Adrenal gland (tissue), 12 donors: ENCODE measurements around the gene STARD10. TPM values are rescaled to one million over a fixed set of nuclear protein-coding genes. Genes with fewer than 3 reads are reported as not detected.
A peak's percentile ranks its signal among the peaks of the same experiment; 100 is the strongest.

Experiments used
- DNase-seq, 7 donors: peaks; one replicate each; pipeline ENCODE4 v3.0.0-alpha.2; 2019 to 2020
- H3K27ac ChIP-seq, 5 donors: fragments of 200-600 bp; sonication (generic) in 4 of 5; 1 replicate in 3 of 5; 2 replicates in 2 of 5; pipeline versions ENCODE4 v1.5.1 to v1.8.0; 2016 to 2020; ENCODE audit warnings: mild to moderate bottlenecking in 1 of 5
- H3K27me3 ChIP-seq: fragments of 200-600 bp; 2 replicates; pipeline ENCODE4 v1.8.0; 2021
- H3K36me3 ChIP-seq, 2 donors: fragments of 200-600 bp; replicated peaks in 1 of 2; 1 replicate in 1 of 2; 2 replicates in 1 of 2; pipeline versions ENCODE4 v1.5.1 to v1.8.0; 2018 to 2022
- H3K4me1 ChIP-seq, 2 donors: fragments of 200-600 bp; replicated peaks in 1 of 2; 1 replicate in 1 of 2; 2 replicates in 1 of 2; pipeline versions ENCODE4 v1.5.1 to v1.8.0; 2018 to 2021
- H3K4me3 ChIP-seq, 4 donors: fragments of 200-600 bp; sonication (generic) in 3 of 4; one replicate each; pipeline ENCODE4 v1.5.1; 2016 to 2018
- H3K9me3 ChIP-seq, 3 donors: fragments of 200-600 bp; sonication (generic) in 1 of 3; replicated peaks in 1 of 3; 1 replicate in 2 of 3; 2 replicates in 1 of 3; pipeline versions ENCODE4 v1.5.1 to v1.8.0; 2016 to 2021
- POLR2A ChIP-seq, 2 donors: fragments of 450-650 bp; IDR thresholded peaks; one replicate each; pipeline ENCODE4 v1.6.1; 2017; ENCODE audit warnings: antibody characterized with exemption in 2 of 2, mild to moderate bottlenecking in 2 of 2, moderate library complexity in 1 of 2
- WGBS, 4 donors: extraction: QIAGEN DNeasy Blood & Tissue Kit in 2 of 4; methylation state at CpG; one replicate each; pipeline versions ENCODE4 v1.1.5 to v1.1.7; 2013 to 2017; 5-methylcytosine and 5-hydroxymethylcytosine counted together
- intact Hi-C, 2 donors: fragments of 100-400 bp; cut with DNase I; formaldehyde crosslinking; loops; one replicate each; pipeline versions ENCODE4 v1.14.1 to v1.15.0; 2022 to 2023
- polyA plus RNA-seq, 3 donors: library from polyadenylated mRNA; stranded (reverse); fragments of 200-250 nt in 2 of 3; fragments of 350-450 nt in 1 of 3; fragmentation: Illumina TruSeq in 1 of 3; extraction: RNeasy Lipid Tissue Mini Kit (QIAGEN cat#74804) in 1 of 3; gene quantifications; one replicate each; pipeline ENCODE4 v1.2.3, GENCODE V29; 2013 to 2014
- total RNA-seq, 9 donors: library from RNA; depleted of rRNA in 4 of 9; stranded (reverse); fragments of >200 nt in 4 of 9; fragments of 120-200 nt in 1 of 9; fragmentation: NEBNext Ultra II Directional in 1 of 9; extraction: Animal tissue kit (Norgen Biotek cat#: 25700) in 1 of 9; gene quantifications; one replicate each; pipeline versions ENCODE4 v1.1.0 to v1.2.4, GENCODE V29; 2013 to 2023
- TF ChIP-seq, protein P1 (sequence below), 6 experiments: fragments of 450-650 bp in 4 of 6; fragments of 200-600 bp in 2 of 6; sonication (generic) in 1 of 6; IDR thresholded peaks; 1 replicate in 5 of 6; 2 replicates in 1 of 6; pipeline versions ENCODE4 v1.5.1 to v1.8.0; 2016 to 2021; ENCODE audit warnings: antibody characterized with exemption in 6 of 6, mild to moderate bottlenecking in 2 of 6, moderate library complexity in 1 of 6
- donor health status: healthy with polysubstance abuse.
- donor health status: Bipolar disorder and iron deficiency.
- donor health status: DM: yes; HTN: yes; CAD: no.
- donor health status: DM: no; HTN: no; CAD: no.
- donor health status: DM: no; HTN: no; CAD: no.
- donor health status: DM: yes; HTN: yes; CAD: no.

STARD10 gene
- total and polyA plus RNA-seq, 12 donors = 190 to 668 (median 350) TPM

DNA sequence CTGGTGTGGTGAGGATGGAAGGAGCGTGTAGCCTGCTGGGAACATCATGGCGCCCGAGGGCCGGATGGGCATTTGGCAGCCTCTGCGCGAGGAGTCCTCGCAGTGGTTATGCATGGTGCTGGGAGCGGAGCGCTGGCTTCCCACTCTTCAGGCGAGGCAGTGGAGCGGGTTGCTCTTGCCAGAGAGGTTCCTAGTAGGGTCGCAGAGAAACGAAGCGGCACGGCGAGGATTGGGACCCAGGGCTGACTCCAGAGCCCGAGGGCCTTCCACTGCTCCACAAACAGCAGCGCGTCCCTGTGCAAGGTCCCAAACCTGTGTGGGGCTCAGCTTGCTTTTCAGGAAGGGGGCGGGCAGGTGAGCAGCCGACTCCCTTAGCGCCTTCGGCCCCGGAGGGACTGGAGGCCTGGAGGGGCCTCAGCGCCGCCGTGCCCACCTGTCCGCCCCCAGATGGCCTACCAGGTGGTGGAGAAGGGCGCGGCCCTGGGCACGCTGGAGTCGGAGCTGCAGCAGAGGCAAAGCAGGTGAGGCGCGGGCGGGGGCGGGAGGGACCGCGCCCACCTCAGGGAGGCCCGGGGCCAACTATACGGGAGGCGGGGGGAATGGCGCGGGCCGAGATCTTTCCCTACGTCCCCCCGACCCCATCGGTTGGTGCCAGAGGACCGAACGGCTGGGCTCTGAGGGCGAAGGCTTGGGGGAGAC lies 27.5 kb upstream of the STARD10 start:
- H3K27me3 ChIP-seq = no peaks in the 10 kb centered on the region
- no peaks in the 10 kb centered on the region for H3K9me3 ChIP-seq
- DNase-seq = peak in 3 of 7 donors; percentile 16 to 64 (median 42)
- peaks cover 0 to 29% of the 10 kb centered on the region in 2 donors for H3K36me3 ChIP-seq
- H3K4me1 ChIP-seq = peaks cover 7 to 14% of the 10 kb centered on the region in 2 donors
- WGBS, 4 donors = 56 to 83% (median 65%) methylated on average over 20 to 50 of the region's 50 CpGs
- TF ChIP-seq, protein P1, sequence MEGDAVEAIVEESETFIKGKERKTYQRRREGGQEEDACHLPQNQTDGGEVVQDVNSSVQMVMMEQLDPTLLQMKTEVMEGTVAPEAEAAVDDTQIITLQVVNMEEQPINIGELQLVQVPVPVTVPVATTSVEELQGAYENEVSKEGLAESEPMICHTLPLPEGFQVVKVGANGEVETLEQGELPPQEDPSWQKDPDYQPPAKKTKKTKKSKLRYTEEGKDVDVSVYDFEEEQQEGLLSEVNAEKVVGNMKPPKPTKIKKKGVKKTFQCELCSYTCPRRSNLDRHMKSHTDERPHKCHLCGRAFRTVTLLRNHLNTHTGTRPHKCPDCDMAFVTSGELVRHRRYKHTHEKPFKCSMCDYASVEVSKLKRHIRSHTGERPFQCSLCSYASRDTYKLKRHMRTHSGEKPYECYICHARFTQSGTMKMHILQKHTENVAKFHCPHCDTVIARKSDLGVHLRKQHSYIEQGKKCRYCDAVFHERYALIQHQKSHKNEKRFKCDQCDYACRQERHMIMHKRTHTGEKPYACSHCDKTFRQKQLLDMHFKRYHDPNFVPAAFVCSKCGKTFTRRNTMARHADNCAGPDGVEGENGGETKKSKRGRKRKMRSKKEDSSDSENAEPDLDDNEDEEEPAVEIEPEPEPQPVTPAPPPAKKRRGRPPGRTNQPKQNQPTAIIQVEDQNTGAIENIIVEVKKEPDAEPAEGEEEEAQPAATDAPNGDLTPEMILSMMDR (IDR thresholded peaks at IDR 0.05) = no peak
- TF ChIP-seq POLR2A (IDR thresholded peaks at IDR 0.05) = no peak
- intact Hi-C loops = no loop called here
- H3K27ac ChIP-seq = peak overlapping the region in 2 of 5 donors; percentile 73 to 82
- H3K4me3 ChIP-seq = peak overlapping the region in 2 of 4 donors; percentile 24 to 63

DNA sequence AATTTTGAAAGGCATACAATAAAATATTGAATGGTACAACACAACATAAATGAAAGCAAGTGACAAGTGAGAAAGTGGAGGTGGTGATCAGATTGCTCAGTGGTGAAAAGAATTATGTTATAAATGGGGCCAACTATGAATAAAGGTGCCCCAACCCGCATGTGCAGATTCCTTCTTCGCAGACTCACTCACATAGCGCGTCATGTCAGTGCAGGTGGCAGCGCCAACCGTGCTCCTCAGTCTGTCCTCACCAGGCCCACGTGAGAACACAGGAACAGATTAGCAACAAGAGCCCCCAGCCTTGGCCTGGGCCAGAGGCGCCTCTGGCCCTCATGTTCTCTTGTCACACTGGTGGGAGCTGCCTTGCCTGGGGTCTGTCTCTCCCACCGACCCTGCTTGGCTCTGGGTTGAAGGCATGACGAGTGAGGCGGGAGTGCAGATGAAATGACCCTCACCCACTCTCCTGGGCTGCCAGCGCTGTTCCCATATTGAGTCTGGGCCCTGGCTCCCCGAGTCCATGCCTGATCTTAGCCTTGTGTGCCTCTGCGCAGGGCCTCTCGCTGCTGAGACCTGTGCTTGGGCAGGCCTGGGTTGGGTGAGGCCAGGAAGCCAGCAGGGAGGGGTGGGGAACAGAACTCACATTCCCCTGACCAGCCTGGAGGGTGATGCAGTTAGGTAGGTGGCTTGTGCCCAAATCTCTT lies 26.7 kb upstream of the STARD10 start:
- Histone ChIP-seq H3K27ac (no peak overlapping the region), H3K9me3 (no peaks in the 10 kb centered on the region), H3K4me1 (peaks cover 9 to 21% of the 10 kb centered on the region in 2 donors), H3K27me3 (no peaks in the 10 kb centered on the region), H3K4me3 (no peak overlapping the region), H3K36me3 (peaks cover 0 to 29% of the 10 kb centered on the region in 2 donors)
- peak in 2 of 7 donors; percentile 27 to 30 for DNase-seq
- intact Hi-C loops = no loop called here
- WGBS, 4 donors = 88 to 98% (median 96%) methylated on average over 9 to 15 of the region's 15 CpGs
- TF ChIP-seq POLR2A (IDR thresholded peaks at IDR 0.05) = no peak
- TF ChIP-seq, protein P1 (IDR thresholded peaks at IDR 0.05) = no peak

DNA sequence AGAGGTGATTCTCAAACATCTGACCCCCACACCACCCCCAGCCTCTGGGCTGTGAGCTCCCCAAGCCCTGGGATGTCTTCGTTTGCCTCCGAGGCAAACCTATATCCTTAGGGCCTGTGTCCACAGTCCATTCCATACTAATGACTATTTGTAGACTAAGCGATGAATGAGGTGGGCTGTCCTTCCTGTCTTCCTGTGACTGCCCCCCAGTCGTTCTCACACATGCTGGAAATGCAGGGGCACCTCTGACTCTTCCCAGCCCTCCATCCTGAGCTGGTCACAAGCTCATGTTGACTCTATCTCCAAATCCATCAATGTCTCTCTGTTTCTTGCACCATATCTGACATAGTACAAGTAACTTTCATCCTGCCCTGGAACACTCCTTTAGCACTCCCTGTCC lies 25.1 kb upstream of the STARD10 start:
- peaks cover 18 to 30% of the 10 kb centered on the region in 2 donors for H3K4me1 ChIP-seq
- intact Hi-C loops = loop anchor here in 1 of 2 donors (10.0 kb wide), 1 partner anchor 94 kb away; no protein-coding TSS in a partner anchor
- TF ChIP-seq, protein P1 (IDR thresholded peaks at IDR 0.05) = no peak
- no peak for TF ChIP-seq POLR2A (IDR thresholded peaks at IDR 0.05)
- 78 to 88% (median 82%) methylated on average over 4 of the region's 4 CpGs for WGBS, 4 donors
- H3K27me3 ChIP-seq = no peaks in the 10 kb centered on the region
- H3K36me3 ChIP-seq = peaks cover 0 to 29% of the 10 kb centered on the region in 2 donors
- H3K4me3 ChIP-seq = no peak overlapping the region
- H3K27ac ChIP-seq = no peak overlapping the region
- no peak for DNase-seq
- no peaks in the 10 kb centered on the region for H3K9me3 ChIP-seq

DNA sequence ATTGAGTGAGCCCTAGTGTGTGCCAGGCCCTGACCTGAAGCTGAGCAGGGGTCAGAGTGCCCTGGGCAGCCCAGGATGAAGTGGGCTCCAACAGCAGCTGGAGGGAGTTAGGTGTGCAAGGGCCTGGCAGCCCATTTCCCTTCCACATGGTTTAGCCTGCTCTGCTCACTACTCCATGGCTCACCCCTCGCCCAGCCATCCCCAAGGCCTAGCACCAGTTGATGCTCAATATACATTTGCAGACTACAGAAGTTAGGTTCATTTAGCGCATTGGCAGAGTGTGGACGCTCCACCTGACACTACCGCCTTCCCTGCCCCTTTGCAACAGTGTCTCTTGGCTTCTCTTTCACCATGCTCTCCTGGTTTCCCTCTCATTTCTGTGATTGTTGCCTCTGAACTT lies 24.1 kb upstream of the STARD10 start:
- intact Hi-C loops = loop anchor here in 1 of 2 donors (10.0 kb wide), 1 partner anchor 93 kb away; no protein-coding TSS in a partner anchor

More for the DNA sequence above, 24.1 kb upstream of the STARD10 start:
- no peak for DNase-seq
- Histone ChIP-seq H3K27me3 (no peaks in the 10 kb centered on the region), H3K9me3 (no peaks in the 10 kb centered on the region), H3K27ac (no peak overlapping the region), H3K4me1 (peaks cover 24 to 36% of the 10 kb centered on the region in 2 donors), H3K4me3 (no peak overlapping the region), H3K36me3 (peaks cover 0 to 29% of the 10 kb centered on the region in 2 donors)
- 96 to 99% (median 98%) methylated on average over 4 of the region's 4 CpGs for WGBS, 4 donors
- no peak for TF ChIP-seq POLR2A (IDR thresholded peaks at IDR 0.05)
- TF ChIP-seq, protein P1 (IDR thresholded peaks at IDR 0.05) = no peak
